ENCODE data around the gene ARFGAP3.

- no peak for TF ChIP-seq CTCF (IDR thresholded peaks at IDR 0.05; ENCODE audit: low read depth, low read length, poor library complexity, severe bottlenecking)
- no peak for TF ChIP-seq EZH2phosphoT487 (IDR thresholded peaks at IDR 0.05; ENCODE audit: borderline replicate concordance, low read length)
Observed at GRCh38 chr22:42805016-42805997, 51.8 kb downstream of the ARFGAP3 start.
